ENCODE results near the gene DSG3.

DSG3 gene

GRCh38 chr18:31526374-31526773 lies 78.8 kb downstream of the DSG3 start:
- Histone ChIP-seq H3F3A (ENCODE audit: insufficient read depth, low read length) (no peaks in the 10 kb centered on the region), H3K27ac (ENCODE audit: low read depth, low read length, poor library complexity, severe bottlenecking) (no peak overlapping the region), H3K9me3 (ENCODE audit: low read length) (no peaks in the 10 kb centered on the region), H3K36me3 (ENCODE audit: insufficient read depth, low read length) (no peaks in the 10 kb centered on the region), H3K4me1 (ENCODE audit: insufficient read depth, low read length, severe bottlenecking) (no peaks in the 10 kb centered on the region), H3K4me2 (ENCODE audit: low read length) (no peak overlapping the region), H4K20me1 (ENCODE audit: insufficient read depth, low read length) (no peaks in the 10 kb centered on the region), H3K79me2 (ENCODE audit: insufficient read depth, low read length) (no peaks in the 10 kb centered on the region), H3K9ac (ENCODE audit: low read length) (no peak overlapping the region), H3K9me2 (ENCODE audit: low read depth, low read length) (no peaks in the 10 kb centered on the region), H2AFZ (ENCODE audit: low read length) (no peak overlapping the region), H3K4me3 (ENCODE audit: low read depth, low read length, poor library complexity, severe bottlenecking) (no peak overlapping the region), H3K27me3 (ENCODE audit: insufficient read depth, low read length) (no peaks in the 10 kb centered on the region)
- TF ChIP-seq EZH2 (IDR thresholded peaks at IDR 0.05; ENCODE audit: borderline replicate concordance, low read length) (no peak), CTCF (IDR thresholded peaks at IDR 0.05; ENCODE audit: low read length) (no peak)

Data from OCI-LY1 (cell line).